Measurements from ENCODE around the gene PRMT3.
"Not testable (repeated sequence)": the region's sequence is repeated elsewhere in the genome, so short reads cannot be mapped to it uniquely, and the experiment has no call there.

PRMT3 gene

DNA sequence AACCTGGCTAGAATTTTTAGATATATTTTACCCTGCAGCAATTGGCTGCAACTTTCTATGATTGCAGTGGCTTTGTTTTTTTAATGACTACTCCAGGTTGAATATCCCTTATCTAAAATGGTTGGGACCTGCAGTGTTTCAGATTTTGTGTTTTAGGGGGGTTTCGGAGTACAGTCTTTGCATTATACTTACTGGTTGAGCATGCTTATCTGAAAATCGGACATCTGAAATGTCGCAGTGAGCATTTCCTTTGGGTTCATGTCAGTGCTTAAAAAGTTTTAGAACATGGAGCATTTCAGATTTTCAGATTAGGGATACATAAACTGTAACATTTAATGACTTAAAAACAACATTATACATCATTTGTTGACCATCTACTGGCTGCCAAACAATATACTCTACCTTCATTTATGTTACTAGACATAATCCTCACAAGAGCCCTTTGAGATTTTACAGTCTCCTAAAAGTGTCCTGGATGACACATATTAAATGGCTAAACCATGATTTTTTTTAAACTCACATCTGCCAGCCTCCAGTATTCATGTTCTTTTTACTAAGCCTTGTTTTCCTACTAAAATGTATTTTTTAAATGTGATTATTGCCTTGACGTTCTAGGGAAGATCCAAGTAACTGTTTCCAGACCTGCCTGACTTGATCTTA is 66.3 kb downstream of the PRMT3 start:
- no peak for DNase-seq (ENCODE audit: low read depth in 1 of 2, low spot score in 1 of 2)

DNA sequence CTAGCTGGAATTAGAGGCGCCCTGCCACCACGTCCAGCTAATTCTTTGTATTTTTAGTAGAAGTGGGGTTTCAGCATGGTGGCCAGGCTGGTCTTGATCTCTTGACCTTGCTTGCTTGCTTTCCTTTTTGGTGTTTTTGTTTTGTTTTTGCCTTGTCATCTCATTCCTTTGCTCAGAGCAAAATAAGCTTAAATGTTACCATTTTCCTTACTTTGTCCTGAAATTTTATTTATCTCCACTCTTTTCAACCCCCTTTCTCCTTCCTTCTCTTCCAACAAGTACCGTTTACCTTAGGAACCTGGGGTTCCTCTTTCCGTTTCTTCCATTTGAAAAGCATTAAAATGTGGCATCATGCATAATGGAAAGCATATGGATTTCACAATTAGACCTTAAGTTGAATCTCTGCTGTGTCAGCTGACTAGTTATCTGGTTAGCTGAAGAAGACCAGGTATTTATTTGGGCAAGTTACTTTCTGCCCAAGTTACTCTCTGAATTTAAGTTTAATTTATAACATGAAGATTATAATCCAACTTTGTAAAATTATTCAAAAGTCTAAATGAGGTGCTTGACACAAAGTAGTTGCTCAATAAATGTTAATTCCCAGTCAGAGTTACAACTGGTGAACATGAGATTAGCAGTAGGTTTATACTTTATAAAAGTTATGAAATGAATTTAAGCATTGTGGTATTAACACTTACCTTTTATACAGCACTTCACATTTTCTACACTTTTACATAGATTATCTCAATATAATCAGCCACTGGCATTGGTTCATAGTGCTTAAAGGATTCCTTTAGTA is 69.7 kb downstream of the PRMT3 start:
- no peak for DNase-seq (ENCODE audit: low read depth in 1 of 2, low spot score in 1 of 2)

DNA sequence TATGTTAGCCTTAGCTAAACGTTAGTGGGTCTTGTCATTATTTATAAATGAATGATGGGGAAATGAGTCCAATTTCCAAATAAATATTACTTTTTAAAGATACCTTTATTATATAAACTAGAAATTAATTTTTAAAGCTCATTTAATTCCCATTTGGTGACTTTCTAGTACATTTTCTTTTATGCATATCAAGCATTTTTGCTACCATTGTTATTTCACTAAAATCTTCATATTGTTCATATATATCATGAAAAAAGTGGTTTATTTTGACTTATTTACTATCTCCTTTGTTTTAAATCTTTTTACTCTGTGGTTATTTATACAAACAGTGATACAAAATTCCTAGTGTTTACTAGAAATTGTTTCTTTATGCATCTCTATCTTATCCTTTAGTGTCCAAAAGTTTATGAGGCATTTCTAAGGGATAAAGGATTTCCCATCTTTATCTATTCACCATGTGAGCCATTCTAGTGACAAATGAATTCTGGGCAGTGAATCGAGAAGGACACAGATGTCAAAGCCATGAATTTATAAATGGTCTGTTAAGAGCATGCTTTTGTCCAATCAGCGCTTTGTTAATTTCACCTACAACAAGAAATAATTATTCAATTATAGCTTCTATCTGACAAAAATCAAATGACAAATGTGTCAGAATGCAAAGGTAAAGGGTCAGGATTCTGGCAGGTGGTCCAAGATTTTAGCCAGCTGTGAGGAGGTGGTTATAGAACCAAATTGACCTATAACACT is 70.6 kb downstream of the PRMT3 start:
- DNase-seq (ENCODE audit: low read depth in 1 of 2, low spot score in 1 of 2) = no peak

DNA sequence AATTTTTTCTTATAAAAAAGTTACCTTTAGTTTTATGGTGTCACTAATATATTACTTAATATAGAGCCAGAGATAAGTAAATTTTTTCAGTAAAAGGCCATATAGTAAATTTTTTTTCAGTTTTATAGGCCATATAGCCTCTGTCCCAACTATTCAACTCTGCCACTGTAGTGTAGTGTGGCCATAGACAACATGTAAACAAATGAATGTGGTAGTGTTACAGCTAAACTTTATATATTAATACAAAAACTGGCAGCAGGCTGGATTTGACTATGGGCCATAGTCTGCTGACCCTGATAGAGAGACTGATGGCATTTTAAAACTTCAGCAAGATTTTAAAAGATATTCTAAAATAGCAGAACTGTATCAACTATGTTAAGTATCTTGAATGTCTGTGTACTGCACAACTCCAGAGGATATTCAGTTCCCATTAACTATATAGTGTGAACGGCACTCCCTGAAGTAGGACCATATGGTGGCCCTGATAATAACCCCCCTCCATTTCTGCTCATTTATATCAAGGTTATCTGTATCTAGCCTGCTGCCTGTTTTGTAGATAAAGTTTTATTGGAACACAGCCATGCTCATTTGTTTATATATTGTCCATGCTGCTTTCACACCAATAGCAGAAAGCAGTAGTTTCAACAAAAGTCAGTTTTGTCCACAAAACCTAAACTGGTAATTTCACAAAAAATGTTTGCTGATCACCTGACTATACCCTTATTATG is 71.6 kb downstream of the PRMT3 start:
- no peak for DNase-seq (ENCODE audit: low read depth in 1 of 2, low spot score in 1 of 2)

DNA sequence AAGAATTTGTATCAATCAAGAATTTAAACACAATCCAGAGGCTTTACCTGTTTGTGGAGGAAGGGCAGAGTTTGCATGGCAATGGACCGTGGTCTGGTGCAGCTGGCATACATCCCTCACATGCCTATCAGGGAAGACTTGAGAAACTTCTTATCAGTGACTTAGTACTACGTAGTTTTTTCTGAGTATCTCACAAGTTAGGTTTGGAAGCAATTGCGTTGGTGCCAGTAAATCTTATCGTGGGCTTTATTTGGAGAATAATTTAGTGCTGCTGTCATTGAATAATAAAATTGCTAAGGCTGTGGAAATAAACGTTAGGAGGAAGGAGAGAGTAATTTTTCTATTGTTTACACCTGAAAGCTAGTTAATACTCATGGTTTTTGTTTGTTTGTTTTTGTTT is 72.3 kb downstream of the PRMT3 start:
- DNase-seq (ENCODE audit: low read depth in 1 of 2, low spot score in 1 of 2) = no peak

DNA sequence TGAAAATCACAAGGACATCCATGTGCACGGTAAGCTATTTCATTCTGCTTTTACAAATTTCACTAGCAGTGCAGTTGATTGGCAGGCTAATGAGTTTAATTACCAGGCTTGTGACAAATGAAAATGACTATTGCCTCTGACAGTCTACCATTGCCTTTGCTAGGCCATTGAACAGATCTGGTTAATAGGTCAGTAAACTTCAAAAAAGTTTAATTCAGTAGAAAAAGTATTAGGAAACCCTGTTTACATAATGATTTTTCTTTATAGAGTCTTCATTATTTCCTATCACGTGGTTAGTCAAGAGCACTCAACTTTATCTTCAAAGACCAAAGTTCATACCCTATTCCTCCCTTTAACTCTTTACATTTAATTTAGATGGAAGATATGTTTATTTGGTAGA is 77.0 kb downstream of the PRMT3 start:
- no peak for DNase-seq (ENCODE audit: low read depth in 1 of 2, low spot score in 1 of 2)

DNA sequence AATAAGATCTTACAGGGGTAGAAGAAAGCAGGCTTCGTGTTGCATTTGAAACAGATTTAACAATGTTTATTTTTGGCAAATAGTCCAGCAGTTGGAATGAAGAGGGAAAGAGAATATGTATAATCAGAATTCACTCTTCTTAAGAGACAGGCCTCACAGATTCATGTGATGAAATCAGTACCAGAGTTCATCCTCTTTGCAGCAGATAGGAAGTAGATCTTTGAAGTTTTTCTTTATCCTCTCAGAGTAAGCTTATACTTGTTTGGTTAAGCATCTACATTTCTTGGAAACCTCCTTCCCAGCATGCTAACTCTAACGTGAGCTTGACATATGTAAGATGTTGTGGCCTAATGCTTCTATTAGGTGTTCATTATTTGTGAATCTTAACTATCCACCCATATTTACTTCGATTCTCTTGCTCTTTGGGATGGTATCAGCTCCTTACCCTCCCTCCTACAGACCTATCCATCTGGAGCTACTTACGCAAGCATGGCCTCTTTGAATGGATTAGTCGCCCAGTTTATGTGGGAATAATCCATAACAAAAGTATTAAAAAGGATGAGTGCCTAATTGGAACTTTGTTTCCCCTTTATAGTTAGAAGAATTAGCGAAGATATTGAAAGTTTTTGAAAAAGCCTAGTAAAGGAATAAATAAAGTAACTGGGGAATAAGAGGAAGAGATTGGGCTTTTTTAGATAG is 80.1 kb downstream of the PRMT3 start:
- no peak for DNase-seq (ENCODE audit: low read depth in 1 of 2, low spot score in 1 of 2)

DNA sequence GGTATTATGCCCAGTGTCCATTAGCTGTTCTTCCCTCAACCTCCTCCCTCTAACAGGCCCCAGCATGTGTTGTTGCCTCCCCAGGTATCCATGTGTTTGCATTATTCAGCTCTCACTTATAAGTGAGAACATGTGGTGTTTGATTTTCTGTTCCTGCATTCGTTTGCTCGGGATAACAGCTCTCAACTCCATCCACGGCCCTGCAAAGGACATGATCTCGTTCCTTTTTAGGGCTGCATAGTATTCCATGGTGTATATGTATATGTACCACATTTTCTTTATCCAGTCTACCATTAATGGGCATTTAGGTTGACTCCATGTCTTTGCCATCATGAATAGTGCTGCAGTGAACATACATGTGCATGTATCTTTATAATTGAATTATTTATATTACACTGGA is 82.8 kb downstream of the PRMT3 start:
- no peak for DNase-seq (ENCODE audit: low read depth in 1 of 2, low spot score in 1 of 2)

DNA sequence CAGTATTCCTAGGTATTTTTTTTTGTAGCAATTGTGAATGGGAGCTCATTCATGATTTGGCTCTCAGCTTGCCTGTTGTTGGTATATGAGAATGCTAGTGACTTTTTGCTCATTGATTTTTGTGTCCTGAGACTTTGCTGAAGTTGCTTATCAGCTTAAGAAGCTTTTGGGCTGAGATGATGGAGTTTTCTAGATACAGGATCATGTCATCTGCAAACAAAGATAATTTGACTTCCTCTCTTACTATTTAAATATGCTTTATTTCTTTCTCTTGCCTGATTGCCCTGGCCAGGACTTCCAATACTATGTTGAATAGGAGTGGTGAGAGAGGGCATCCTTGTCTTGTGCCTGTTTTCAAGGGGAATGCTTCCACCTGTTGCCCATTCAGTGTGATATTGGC is 84.4 kb downstream of the PRMT3 start:
- not testable (repeated sequence) for DNase-seq (ENCODE audit: low read depth in 1 of 2, low spot score in 1 of 2)

DNA sequence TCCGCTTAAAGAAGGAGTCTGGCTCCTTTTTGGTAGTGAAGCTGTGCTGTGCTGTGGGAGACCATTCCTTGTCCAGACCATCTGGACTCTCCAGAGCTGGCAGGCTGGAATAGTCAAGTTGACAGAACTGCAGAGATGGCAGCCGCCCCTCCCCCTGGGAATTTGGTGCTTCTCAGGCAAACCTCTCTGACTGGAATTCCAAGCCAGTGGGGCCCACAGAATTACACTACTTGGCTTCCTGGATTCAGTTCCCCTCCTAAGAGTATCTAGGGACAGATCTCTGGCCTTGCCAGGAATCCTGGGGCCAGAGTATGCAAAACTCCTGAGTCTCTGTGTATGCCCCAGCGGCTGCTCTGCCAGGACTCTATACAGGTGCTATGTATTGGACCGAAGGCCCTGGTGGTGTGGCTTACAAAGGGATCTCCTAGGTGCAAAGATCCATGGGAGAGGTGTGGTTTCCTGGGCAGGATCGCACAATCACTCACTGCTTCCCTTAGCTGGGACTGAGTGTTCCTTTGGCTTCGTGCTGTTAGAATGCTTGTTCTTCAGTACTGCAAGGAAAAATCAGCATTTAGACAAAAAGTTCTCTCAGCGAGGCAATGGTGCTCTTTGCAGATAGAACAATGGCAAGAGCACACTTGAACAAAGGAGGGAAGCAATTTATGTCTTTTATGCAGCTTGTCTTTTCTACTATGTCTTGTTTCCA is 86.8 kb downstream of the PRMT3 start:
- no peak for DNase-seq (ENCODE audit: low read depth in 1 of 2, low spot score in 1 of 2)

DNA sequence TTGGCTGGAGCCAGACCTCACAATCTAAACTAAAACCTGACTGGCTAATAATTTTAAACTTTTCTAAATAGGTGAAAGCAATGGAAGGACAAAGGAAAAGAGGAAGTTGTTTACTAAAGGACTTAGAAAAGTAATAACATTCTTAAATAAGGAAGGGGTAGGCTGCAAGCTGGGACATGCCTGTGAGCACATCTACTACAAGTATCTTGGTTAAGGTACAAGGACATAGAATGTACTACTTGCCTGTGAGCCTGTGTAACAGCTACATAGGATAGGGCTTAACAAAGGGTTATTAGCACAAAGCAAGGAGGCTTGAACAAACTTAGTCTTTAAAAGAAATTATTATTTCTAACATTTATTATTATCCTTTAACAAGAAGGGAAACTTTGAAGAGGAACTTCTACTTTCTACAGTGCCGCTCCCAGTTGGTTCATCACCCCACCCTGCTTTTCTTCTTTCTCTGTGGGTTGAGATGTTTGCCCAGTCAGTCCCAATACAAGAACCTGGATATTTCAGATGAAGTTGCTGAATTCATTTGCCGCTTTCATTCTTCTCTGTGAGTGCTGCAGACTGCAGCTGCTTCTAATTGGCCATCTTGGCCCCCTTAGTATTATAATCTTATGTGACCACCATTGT is 87.5 kb downstream of the PRMT3 start:
- no peak for DNase-seq (ENCODE audit: low read depth in 1 of 2, low spot score in 1 of 2)

DNA sequence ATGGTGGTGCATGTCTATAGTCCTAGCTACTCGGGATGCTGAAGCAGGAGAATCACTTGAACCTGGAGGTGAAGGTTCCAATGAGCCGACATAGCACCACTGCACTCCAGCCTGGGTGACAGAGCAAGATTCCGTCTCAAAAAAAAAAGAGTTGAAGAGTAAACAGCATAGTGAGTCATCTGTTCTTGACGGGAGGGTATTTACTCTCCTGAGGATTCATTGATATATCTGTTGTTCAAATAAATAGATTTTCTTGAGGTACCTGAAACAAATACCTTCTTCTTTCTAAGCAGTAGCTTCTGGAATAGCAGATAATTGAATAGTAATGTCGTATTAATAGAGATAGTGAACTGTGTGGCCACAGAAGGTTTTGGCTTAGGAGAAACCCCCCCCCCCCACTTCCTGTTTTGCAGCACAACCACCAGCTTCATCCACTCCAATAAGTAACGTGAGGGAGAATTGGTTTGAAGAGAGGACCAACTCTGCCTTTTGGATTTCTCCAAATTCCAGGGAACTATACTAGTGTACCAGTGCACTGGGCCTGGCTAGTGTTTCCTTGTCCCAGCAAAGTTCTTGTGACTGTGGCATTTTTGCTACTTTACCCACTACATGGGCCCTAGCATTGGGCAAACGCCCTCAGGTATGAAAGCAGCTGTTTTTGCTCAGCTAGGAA is 90.0 kb downstream of the PRMT3 start:
- DNase-seq (ENCODE audit: low read depth in 1 of 2, low spot score in 1 of 2) = no peak

DNA sequence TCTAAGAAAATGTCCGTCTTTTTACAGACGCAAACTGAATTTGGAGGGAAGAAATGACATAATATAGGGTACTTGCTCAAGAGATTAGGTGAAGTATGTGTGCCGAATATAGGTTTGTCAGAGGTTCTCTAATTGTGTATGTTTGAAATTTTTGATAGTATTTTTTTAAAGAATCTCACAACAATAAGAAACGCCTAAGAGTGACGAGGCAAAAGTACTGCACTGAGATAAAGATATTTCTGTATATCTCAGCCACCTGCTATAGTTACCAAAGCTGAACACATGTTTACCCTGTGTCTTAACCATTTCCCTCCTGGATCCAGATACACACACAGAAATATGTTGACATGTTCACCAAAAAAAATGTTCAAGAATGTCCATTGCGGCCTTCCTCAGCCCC is 92.0 kb downstream of the PRMT3 start:
- DNase-seq (ENCODE audit: low read depth in 1 of 2, low spot score in 1 of 2) = no peak

DNA sequence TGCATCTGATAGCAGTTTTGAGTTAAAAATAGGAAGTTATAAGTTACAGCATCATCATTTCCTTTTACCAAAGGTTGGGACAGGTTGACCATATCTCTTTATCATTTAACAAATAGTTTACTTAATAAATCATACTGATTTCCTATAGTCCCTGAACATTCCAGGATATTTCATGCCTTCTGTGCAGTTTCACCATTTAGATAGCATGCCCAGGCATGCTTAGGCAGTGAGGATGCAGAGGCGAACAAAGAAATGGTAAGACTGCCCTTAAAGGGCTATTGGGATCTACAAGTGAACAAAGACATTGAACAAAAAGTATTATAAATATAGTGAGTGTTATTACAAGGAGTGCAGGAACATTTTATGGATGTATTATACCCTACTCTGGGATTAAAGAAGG is 96.4 kb downstream of the PRMT3 start:
- no peak for DNase-seq (ENCODE audit: low read depth in 1 of 2, low spot score in 1 of 2)

DNA sequence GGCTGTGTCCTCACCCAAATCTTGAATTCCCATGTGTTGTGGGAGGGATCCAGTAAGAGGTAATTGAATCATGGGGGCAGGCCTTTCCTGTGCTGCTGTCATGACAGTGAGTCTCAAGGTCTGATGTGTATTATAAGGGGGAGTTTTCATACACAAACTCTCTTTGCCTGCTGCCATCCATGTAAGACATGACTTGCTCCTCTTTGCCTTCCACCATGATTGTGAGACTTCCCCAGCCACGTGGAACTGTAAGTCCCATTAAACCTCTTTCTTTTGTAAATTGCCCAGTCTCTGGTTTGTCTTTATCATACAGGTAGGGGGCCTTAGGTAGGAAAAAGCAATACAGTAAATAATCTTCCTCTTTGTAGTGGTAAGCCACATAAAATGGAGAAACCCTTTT is 96.9 kb downstream of the PRMT3 start:
- DNase-seq (ENCODE audit: low read depth in 1 of 2, low spot score in 1 of 2) = not testable (repeated sequence)

DNA sequence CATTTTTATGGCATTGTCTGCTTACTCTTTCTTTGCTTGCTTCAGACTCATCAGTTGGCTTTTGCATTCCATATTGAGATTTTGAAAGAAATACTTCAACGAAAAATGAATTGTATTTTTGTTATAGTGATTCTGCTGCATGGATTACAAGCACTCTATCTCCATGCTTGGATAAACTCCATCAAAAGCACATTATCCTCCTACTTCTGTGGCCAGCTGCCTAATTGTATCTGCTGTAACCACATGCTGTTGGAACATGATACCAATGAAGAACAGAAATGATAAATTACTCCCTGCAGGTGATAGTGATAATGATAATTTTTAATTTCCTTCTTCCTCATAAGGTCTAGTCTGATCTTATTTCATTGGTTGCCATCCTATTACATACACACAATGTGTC is 100.8 kb downstream of the PRMT3 start:
- DNase-seq (ENCODE audit: low read depth in 1 of 2, low spot score in 1 of 2) = no peak

DNA sequence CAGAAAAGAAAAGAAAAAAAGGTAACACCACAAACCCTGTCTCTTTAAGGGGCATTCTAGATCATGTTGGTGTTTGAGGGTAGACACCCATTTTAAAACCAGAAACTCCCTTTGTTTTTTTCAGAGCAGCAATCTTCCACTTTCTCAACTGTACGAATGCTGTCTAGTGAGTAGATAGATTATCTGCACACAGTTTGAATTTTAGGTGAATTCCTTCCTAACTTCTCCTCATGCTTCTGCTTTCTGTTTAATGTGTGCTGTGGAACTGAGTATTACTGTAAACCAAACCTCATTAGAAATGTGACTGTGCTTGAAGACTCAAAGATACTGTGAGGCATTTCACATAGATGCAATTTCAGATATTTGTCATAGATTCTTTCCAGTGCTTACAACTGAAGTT is 102.4 kb downstream of the PRMT3 start:
- DNase-seq (ENCODE audit: low read depth in 1 of 2, low spot score in 1 of 2) = no peak

DNA sequence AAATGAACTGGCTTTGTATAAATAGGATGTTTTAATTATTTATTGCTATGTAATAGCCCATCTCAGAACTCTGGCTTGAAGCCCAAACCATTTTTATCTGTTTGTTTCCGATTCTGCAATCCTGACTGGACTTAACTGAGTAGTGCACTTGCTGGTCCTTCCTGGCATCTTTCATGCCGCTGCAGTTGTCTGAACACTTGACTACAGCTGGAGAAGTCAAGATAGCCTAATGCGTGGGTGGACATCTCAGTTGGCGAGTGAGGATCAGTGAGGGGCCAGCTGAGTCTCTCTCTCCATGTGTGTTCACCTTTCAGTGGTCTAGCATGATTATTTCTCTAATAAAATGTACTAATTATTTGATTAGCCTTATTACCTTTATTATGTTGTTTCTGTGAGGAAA is 105.8 kb downstream of the PRMT3 start:
- DNase-seq (ENCODE audit: low read depth in 1 of 2, low spot score in 1 of 2) = no peak

DNA sequence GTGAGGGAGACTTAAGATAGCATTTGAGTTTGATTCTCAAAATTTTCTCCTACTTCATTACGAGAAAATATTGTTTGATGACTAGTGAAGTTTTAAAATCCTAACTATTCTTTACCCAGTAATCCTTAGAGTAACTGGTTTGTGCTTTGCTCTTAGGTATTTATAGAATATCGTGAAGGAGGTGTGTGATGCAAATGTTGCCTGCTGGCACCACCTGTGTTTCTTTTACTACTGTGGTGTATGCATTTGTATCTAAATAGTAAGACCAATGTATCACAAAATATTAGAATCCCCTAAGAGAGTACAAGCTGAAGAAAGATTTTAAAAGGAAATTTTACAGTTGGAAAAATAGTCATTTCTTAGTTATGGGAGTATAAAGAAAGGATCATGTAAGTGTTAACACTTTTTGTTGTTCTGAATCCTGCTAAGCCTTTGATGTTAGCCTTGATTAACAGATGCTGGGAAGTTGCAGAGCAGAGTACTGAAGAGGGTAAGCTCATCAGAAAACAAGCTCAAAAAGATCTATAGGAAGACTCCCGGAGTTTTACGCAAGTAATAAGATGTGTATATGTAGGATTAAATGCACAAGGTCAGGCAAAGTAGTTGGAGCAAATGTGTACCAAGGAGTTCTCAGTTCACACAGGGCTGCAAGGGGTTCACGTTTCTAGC is 109.7 kb downstream of the PRMT3 start:
- no peak for DNase-seq (ENCODE audit: low read depth in 1 of 2, low spot score in 1 of 2)
